CD4-positive, alpha-beta T cell (primary cell): ENCODE data around the gene LBH. TPM values are rescaled to one million over a fixed set of nuclear protein-coding genes. Genes with fewer than 3 reads are reported as not detected.

ENCODE experiments used
- ATAC-seq: fragments of 200-7000 bp; cut with Tn5 transposase; one replicate; pipeline ENCODE4 v1.10.0; 2022; ENCODE audit warnings: mild to moderate bottlenecking; ENCODE audit not compliant: poor library complexity
- CTCF ChIA-PET: fragments of 350-600 bp; sonication (Branson Sonifier 250); formaldehyde crosslinking; loops from one replicate; lab custom pipeline; 2021; ENCODE audit warnings: antibody characterized with exemption, inconsistent platforms; lab: Charles Lee
- POLR2A ChIA-PET: fragments of 350-600 bp; sonication (Branson Sonifier 250); formaldehyde crosslinking; loops from one replicate; lab custom pipeline; 2021; ENCODE audit warnings: antibody characterized with exemption, inconsistent platforms; lab: Charles Lee
- DNase-seq, 14 experiments: peaks; one replicate each; pipeline ENCODE4 v3.0.0-alpha.2; 2013 to 2020; ENCODE audit warnings: mixed read lengths in 2 of 14
- H3K27ac ChIP-seq, 2 donors: one replicate each; pipeline versions ENCODE4 v1.5.1 to v1.7.0; 2013; ENCODE audit warnings: low read length in 2 of 2, low read depth in 1 of 2, mild to moderate bottlenecking in 1 of 2
- H3K27me3 ChIP-seq, 2 experiments: 1 replicate in 1 of 2; 2 replicates in 1 of 2; pipeline versions ENCODE4 v1.6.1 to v1.7.0; 2013; ENCODE audit warnings: low read length in 2 of 2, control low read depth in 1 of 2, mild to moderate bottlenecking in 1 of 2, moderate library complexity in 1 of 2; ENCODE audit not compliant: insufficient read depth in 2 of 2, control insufficient read depth in 1 of 2
- H3K36me3 ChIP-seq: one replicate; pipeline ENCODE4 v1.6.1; 2013; ENCODE audit warnings: low read length, control low read depth; ENCODE audit not compliant: insufficient read depth
- H3K4me1 ChIP-seq: one replicate; pipeline ENCODE4 v1.6.1; 2013; ENCODE audit warnings: low read length, control low read depth; ENCODE audit not compliant: insufficient read depth
- H3K4me3 ChIP-seq: one replicate; pipeline ENCODE4 v1.5.1; 2013; ENCODE audit warnings: mild to moderate bottlenecking, low read length, moderate library complexity
- H3K9me3 ChIP-seq, 2 experiments: 1 replicate in 1 of 2; 2 replicates in 1 of 2; pipeline versions ENCODE4 v1.6.1 to v1.7.0; 2013; ENCODE audit warnings: low read length in 2 of 2, mild to moderate bottlenecking in 2 of 2, control low read depth in 1 of 2, moderate library complexity in 1 of 2; ENCODE audit not compliant: control insufficient read depth in 1 of 2, insufficient read depth in 1 of 2
- H3K27ac Mint-ChIP-seq: one replicate; pipeline ENCODE4 v1.8.0; 2020; ENCODE audit warnings: mixed read lengths
- H3K27me3 Mint-ChIP-seq: one replicate; pipeline ENCODE4 v1.8.0; 2021; ENCODE audit warnings: mixed read lengths
- H3K36me3 Mint-ChIP-seq: one replicate; pipeline ENCODE4 v1.8.0; 2021; ENCODE audit warnings: low read depth, mixed read lengths
- H3K4me1 Mint-ChIP-seq: one replicate; pipeline ENCODE4 v1.8.0; 2021; ENCODE audit warnings: low read depth, mixed read lengths
- H3K4me3 Mint-ChIP-seq: one replicate; pipeline ENCODE4 v1.8.0; 2020; ENCODE audit warnings: mild to moderate bottlenecking, mixed read lengths
- H3K9me3 Mint-ChIP-seq: one replicate; pipeline ENCODE4 v1.8.0; 2020; ENCODE audit warnings: mixed read lengths
- intact Hi-C, 2 experiments: fragments of 100-400 bp; cut with DNase I in 1 of 2; cut with micrococcal nuclease in 1 of 2; formaldehyde crosslinking; loops; one replicate each; pipeline versions ENCODE4 v1.15.1 to v1.9.0; 2023 to 2025; cut with DNase I, micrococcal nuclease
- total RNA-seq, 174 experiments: library from RNA in 2 of 174; stranded (reverse) in 2 of 174; gene quantifications; one replicate each; pipeline ENCODE4 v1.2.3 and lab custom pipeline; 2021 to 2026
- TF ChIP-seq, protein P1 (sequence below): fragments of 200-600 bp; IDR thresholded peaks from one replicate; pipeline ENCODE4 v1.8.0; 2022; ENCODE audit warnings: antibody characterized with exemption, mild to moderate bottlenecking

Gene LBH
- total RNA-seq, 2 experiments from 2014 or later: 131 to 135 TPM

DNA sequence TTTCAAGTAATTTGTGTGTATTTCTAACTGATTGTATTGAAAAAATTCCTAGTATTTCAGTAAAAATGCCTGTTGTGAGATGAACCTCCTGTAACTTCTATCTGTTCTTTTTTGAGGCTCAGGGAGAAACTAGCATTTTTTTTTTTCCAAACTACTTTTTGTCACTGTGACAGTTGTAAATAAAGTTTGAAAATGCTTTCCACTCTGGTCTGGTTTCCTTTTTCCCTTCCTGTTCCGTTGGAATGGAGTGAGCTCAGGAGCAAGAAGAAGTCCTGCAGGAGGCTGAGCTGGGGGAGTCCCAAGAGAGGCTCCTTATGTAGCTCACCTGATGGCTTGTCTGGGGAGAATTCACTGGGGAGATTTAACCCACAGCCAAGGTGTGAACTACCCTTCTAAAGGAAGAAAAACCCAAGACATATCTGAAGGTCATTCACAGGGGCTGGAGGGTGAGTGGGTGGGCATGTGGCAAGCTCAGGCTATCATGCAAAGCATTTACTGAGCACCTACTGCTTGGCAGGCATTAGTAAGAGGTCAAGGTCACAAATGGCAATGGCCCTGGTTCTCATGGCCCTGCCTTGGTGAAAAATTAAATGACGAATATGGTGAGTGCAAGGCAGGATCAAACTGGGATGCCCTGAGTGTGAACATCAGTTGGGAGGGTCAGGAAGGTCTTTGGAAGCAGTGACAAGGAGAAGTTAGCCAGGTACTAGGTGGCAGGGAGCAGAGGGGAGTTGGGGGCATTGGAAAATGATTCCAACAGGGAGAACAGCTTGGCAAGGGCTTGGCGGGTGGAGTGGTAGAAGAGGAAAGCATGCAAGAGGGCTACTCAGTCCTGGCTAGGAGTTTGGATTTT lies 28.7 kb downstream of the LBH start:
- peaks cover 95% of the 10 kb centered on the region for H3K4me1 Mint-ChIP-seq
- H3K36me3 Mint-ChIP-seq: peaks cover 80% of the 10 kb centered on the region
- ChIA-PET CTCF (interaction anchor here (0.6 to 1.4 kb wide), 4 partner anchors 12 to 193 kb away, joined by 3 to 6 read pairs (median 4); no protein-coding TSS in a partner anchor), POLR2A (interaction anchor here (1.4 to 17.7 kb wide), 2 partner anchors 26 to 51 kb away, joined by 3 to 373 read pairs; partner anchors contain the start of gene LBH)
- peaks cover 52% of the 10 kb centered on the region for H3K36me3 ChIP-seq
- H3K9me3 Mint-ChIP-seq: no peaks in the 10 kb centered on the region
- intact Hi-C loops: loop anchor here (5.0 to 10.0 kb wide), 3 partner anchors 77 to 185 kb away; partner anchors contain the start of gene LCLAT1 (in 1 of the 2)
- no peak for DNase-seq
- H3K4me3 ChIP-seq: no peak overlapping the region
- H3K27ac ChIP-seq: peak overlapping the region; percentile 31 to 79
- peaks cover 82% of the 10 kb centered on the region for H3K4me1 ChIP-seq
- no peaks in the 10 kb centered on the region for H3K27me3 ChIP-seq
- TF ChIP-seq, protein P1, sequence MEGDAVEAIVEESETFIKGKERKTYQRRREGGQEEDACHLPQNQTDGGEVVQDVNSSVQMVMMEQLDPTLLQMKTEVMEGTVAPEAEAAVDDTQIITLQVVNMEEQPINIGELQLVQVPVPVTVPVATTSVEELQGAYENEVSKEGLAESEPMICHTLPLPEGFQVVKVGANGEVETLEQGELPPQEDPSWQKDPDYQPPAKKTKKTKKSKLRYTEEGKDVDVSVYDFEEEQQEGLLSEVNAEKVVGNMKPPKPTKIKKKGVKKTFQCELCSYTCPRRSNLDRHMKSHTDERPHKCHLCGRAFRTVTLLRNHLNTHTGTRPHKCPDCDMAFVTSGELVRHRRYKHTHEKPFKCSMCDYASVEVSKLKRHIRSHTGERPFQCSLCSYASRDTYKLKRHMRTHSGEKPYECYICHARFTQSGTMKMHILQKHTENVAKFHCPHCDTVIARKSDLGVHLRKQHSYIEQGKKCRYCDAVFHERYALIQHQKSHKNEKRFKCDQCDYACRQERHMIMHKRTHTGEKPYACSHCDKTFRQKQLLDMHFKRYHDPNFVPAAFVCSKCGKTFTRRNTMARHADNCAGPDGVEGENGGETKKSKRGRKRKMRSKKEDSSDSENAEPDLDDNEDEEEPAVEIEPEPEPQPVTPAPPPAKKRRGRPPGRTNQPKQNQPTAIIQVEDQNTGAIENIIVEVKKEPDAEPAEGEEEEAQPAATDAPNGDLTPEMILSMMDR: no peak
- H3K27ac Mint-ChIP-seq: peak overlapping the region; percentile 99
- peak overlapping the region; percentile 56 for H3K4me3 Mint-ChIP-seq
- no peak for ATAC-seq
- H3K9me3 ChIP-seq: no peaks in the 10 kb centered on the region
- H3K27me3 Mint-ChIP-seq: no peaks in the 10 kb centered on the region

- H3K27me3 Mint-ChIP-seq: no peaks in the 10 kb centered on the region
- peaks cover 72% of the 10 kb centered on the region for H3K36me3 Mint-ChIP-seq
- peaks cover 95% of the 10 kb centered on the region for H3K4me1 Mint-ChIP-seq
- H3K4me3 Mint-ChIP-seq: peak overlapping the region; percentile 47
- H3K9me3 Mint-ChIP-seq: no peaks in the 10 kb centered on the region
- H3K4me1 ChIP-seq: peaks cover 79% of the 10 kb centered on the region
- H3K27ac ChIP-seq: peak overlapping the region in 1 of 2 donors; percentile 79
- no peak overlapping the region for H3K4me3 ChIP-seq
- H3K36me3 ChIP-seq: peaks cover 43% of the 10 kb centered on the region
- POLR2A ChIA-PET: interaction anchor here (1.0 to 17.7 kb wide), 5 partner anchors 18 to 114 kb away, joined by 3 to 373 read pairs (median 4); partner anchors contain the start of genes LBH and YPEL5
- no peak for DNase-seq
- H3K27me3 ChIP-seq: no peaks in the 10 kb centered on the region
- peak overlapping the region; percentile 99 for H3K27ac Mint-ChIP-seq
- ATAC-seq: no peak
- TF ChIP-seq, protein P1: no peak
- CTCF ChIA-PET: interaction anchor here (2.7 kb wide), 1 partner anchor 22 kb away, joined by 10 read pairs; no protein-coding TSS in a partner anchor
- no peaks in the 10 kb centered on the region for H3K9me3 ChIP-seq
- intact Hi-C loops: loop anchor here (10.0 kb wide), 2 partner anchors 164 to 184 kb away; partner anchors contain the start of gene LCLAT1 (in 1 of the 2)
These were observed 29.6 kb downstream of the LBH start for GRCh38 chr2:30260941-30261340.

GRCh38 chr2:30261695-30262211 lies 30.4 kb downstream of the LBH start:
- intact Hi-C loops: loop anchor here (10.0 kb wide), 2 partner anchors 163 to 183 kb away; partner anchors contain the start of gene LCLAT1 (in 1 of the 2)

More at GRCh38 chr2:30261695-30262211, 30.4 kb downstream of the LBH start:
- H3K27ac ChIP-seq: peak overlapping the region; percentile 24 to 33
- no peaks in the 10 kb centered on the region for H3K9me3 ChIP-seq
- H3K9me3 Mint-ChIP-seq: no peaks in the 10 kb centered on the region
- H3K4me3 Mint-ChIP-seq: no peak overlapping the region
- DNase-seq (no peak), ATAC-seq (no peak)
- no peak overlapping the region for H3K4me3 ChIP-seq
- TF ChIP-seq, protein P1: no peak
- CTCF ChIA-PET: interaction anchor here (2.7 kb wide), 1 partner anchor 23 kb away, joined by 10 read pairs; no protein-coding TSS in a partner anchor
- peaks cover 35% of the 10 kb centered on the region for H3K36me3 ChIP-seq
- POLR2A ChIA-PET: interaction anchor here (0.6 to 17.7 kb wide), 10 partner anchors 9 to 1145 kb away, joined by 3 to 373 read pairs (median 4); partner anchors contain the start of genes LBH and YPEL5
- peaks cover 95% of the 10 kb centered on the region for H3K4me1 Mint-ChIP-seq
- no peaks in the 10 kb centered on the region for H3K27me3 ChIP-seq
- peaks cover 79% of the 10 kb centered on the region for H3K4me1 ChIP-seq
- peaks cover 67% of the 10 kb centered on the region for H3K36me3 Mint-ChIP-seq
- H3K27ac Mint-ChIP-seq: peak overlapping the region; percentile 99
- H3K27me3 Mint-ChIP-seq: no peaks in the 10 kb centered on the region
